IMR-90 (cell line): Measurements from ENCODE around the gene NRCAM.

ENCODE experiments used
- BHLHE40 ChIP-seq: fragments of 150-350 bp; IDR thresholded peaks from 2 replicates; pipeline ENCODE4 v1.6.1; 2016; ENCODE audit warnings: mild to moderate bottlenecking, low read depth, low read length
- CEBPB ChIP-seq: IDR thresholded peaks from 2 replicates; pipeline ENCODE4 v1.6.1; 2012; ENCODE audit warnings: low read depth, low read length, improper control_type of control experiment
- CHD1 ChIP-seq: IDR thresholded peaks from 2 replicates; pipeline ENCODE4 v1.6.1; 2012; ENCODE audit warnings: low read depth, low read length, improper control_type of control experiment
- CTCF ChIP-seq: conservative IDR thresholded peaks from 2 replicates; pipeline ENCODE4 v1.5.1; 2012; ENCODE audit warnings: mild to moderate bottlenecking, low read depth, low read length, improper control_type of control experiment
- MAFK ChIP-seq: IDR thresholded peaks from 2 replicates; pipeline ENCODE4 v1.6.1; 2012; ENCODE audit warnings: low read depth, low read length, improper control_type of control experiment
- MAZ ChIP-seq: IDR thresholded peaks from 2 replicates; pipeline ENCODE4 v1.6.1; 2012; ENCODE audit warnings: low read depth, mild to moderate bottlenecking, low read length, improper control_type of control experiment, moderate library complexity, borderline replicate concordance
- NFE2L2 ChIP-seq: fragments of 150-350 bp; IDR thresholded peaks from 2 replicates; pipeline ENCODE4 v1.6.1; 2016; ENCODE audit warnings: low read depth, mild to moderate bottlenecking, low read length
- POLR2A ChIP-seq: IDR thresholded peaks from 2 replicates; pipeline ENCODE4 v1.6.1; 2012; ENCODE audit warnings: mild to moderate bottlenecking, low read depth, low read length
- RCOR1 ChIP-seq: IDR thresholded peaks from 2 replicates; pipeline ENCODE4 v1.6.1; 2012; ENCODE audit warnings: mild to moderate bottlenecking, low read length, improper control_type of control experiment; ENCODE audit not compliant: insufficient replicate concordance
- RFX5 ChIP-seq: IDR thresholded peaks from 2 replicates; pipeline ENCODE4 v1.8.0; 2012; ENCODE audit warnings: low read depth, mild to moderate bottlenecking, low read length, moderate library complexity
- SMC3 ChIP-seq: fragments of 150-350 bp; IDR thresholded peaks from 2 replicates; pipeline ENCODE4 v1.6.1; 2016; ENCODE audit warnings: low read depth, mild to moderate bottlenecking, antibody characterized with exemption, low read length, moderate library complexity
- TF ChIP-seq, protein P1 (sequence below): fragments of 150-350 bp; IDR thresholded peaks from 2 replicates; pipeline ENCODE4 v1.6.1; 2017; ENCODE audit warnings: mild to moderate bottlenecking, antibody characterized with exemption, low read length, low read depth
- TF ChIP-seq, protein P2 (sequence below): fragments of 150-350 bp; IDR thresholded peaks from 2 replicates; pipeline ENCODE4 v1.6.1; 2016; ENCODE audit warnings: low read depth, mild to moderate bottlenecking, low read length, moderate library complexity, borderline replicate concordance

- TF ChIP-seq CTCF = no peak
- TF ChIP-seq RCOR1 = no peak
- TF ChIP-seq CEBPB = no peak
- TF ChIP-seq, protein P1, sequence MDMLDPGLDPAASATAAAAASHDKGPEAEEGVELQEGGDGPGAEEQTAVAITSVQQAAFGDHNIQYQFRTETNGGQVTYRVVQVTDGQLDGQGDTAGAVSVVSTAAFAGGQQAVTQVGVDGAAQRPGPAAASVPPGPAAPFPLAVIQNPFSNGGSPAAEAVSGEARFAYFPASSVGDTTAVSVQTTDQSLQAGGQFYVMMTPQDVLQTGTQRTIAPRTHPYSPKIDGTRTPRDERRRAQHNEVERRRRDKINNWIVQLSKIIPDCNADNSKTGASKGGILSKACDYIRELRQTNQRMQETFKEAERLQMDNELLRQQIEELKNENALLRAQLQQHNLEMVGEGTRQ = no peak
- no peak for TF ChIP-seq SMC3
- no peak for TF ChIP-seq MAFK
- TF ChIP-seq POLR2A = no peak
- TF ChIP-seq BHLHE40 = no peak
- no peak for TF ChIP-seq CHD1
- TF ChIP-seq RFX5 = no peak
- TF ChIP-seq MAZ = no peak
- TF ChIP-seq, protein P2, sequence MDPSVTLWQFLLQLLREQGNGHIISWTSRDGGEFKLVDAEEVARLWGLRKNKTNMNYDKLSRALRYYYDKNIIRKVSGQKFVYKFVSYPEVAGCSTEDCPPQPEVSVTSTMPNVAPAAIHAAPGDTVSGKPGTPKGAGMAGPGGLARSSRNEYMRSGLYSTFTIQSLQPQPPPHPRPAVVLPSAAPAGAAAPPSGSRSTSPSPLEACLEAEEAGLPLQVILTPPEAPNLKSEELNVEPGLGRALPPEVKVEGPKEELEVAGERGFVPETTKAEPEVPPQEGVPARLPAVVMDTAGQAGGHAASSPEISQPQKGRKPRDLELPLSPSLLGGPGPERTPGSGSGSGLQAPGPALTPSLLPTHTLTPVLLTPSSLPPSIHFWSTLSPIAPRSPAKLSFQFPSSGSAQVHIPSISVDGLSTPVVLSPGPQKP = no peak
- no peak for TF ChIP-seq NFE2L2
These were observed 25.1 kb downstream of the NRCAM start for GRCh38 chr7:108431099-108431498.
